Measurements from ENCODE around the gene CWF19L1.

DNA sequence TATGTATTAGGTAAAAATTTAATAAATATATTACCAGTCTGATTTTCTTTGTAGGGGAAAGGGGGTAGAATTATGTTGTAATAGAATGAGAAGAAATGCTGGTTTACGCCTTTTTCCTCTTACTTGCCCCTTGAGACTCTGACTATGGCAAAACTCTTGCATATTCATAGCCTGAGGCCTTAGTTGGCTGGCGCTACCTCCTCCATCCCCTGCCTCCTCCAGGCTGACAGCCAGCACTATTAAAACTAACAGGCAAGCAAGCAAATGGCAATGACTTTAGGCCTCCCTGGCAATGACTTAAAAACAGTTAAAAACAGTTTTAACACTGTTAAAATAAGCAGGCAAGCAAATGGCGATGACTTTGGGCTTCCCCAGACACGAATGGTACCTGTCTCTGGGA lies 48.2 kb upstream of the CWF19L1 start:
- TF ChIP-seq POLR2A (IDR thresholded peaks at IDR 0.05; ENCODE audit: low read length) (no peak), GATA1 (IDR thresholded peaks at IDR 0.05; ENCODE audit: low read depth, low read length) (no peak)
